ENCODE measurements around the gene SEPTIN5. TPM values are rescaled to one million over a fixed set of nuclear protein-coding genes. Genes with fewer than 3 reads are reported as not detected.

The SEPTIN5 gene
- polyA plus RNA-seq, 2 of the 4 experiments (the other 2 are of a cell fraction): 4.6 to 12.6 TPM

- ChIA-PET CTCF (interaction anchor here (4.7 to 11.1 kb wide), 2 partner anchors 8 to 18 kb away, joined by 32 to 86 read pairs; no protein-coding TSS in a partner anchor), POLR2A (no interaction called here)
- H3K4me1 ChIP-seq: peaks cover 18% of the 10 kb centered on the region
- no peak overlapping the region for H3K27ac ChIP-seq
- 75% methylated on average over 12 of the region's 15 CpGs for WGBS (ENCODE audit: missing lambda C conversion rate)
- DNase-seq (ENCODE audit: low read depth in 1 of 2, low spot score in 1 of 2) (no peak), FAIRE-seq (no peak), ATAC-seq (no peak)
- no peak overlapping the region for H3K4me3 ChIP-seq
- H3K9me3 ChIP-seq: no peaks in the 10 kb centered on the region
- no peak overlapping the region for H3K4me2 ChIP-seq
- no peak for TF ChIP-seq JUNB (IDR thresholded peaks at IDR 0.05)
- TF ChIP-seq NPAS2 (CRISPR knock-in tag; IDR thresholded peaks at IDR 0.05; ENCODE audit: borderline replicate concordance): no peak
- TF ChIP-seq FOSB (CRISPR knock-in tag; IDR thresholded peaks at IDR 0.05): no peak
- TF ChIP-seq, protein P1, sequence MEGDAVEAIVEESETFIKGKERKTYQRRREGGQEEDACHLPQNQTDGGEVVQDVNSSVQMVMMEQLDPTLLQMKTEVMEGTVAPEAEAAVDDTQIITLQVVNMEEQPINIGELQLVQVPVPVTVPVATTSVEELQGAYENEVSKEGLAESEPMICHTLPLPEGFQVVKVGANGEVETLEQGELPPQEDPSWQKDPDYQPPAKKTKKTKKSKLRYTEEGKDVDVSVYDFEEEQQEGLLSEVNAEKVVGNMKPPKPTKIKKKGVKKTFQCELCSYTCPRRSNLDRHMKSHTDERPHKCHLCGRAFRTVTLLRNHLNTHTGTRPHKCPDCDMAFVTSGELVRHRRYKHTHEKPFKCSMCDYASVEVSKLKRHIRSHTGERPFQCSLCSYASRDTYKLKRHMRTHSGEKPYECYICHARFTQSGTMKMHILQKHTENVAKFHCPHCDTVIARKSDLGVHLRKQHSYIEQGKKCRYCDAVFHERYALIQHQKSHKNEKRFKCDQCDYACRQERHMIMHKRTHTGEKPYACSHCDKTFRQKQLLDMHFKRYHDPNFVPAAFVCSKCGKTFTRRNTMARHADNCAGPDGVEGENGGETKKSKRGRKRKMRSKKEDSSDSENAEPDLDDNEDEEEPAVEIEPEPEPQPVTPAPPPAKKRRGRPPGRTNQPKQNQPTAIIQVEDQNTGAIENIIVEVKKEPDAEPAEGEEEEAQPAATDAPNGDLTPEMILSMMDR (IDR thresholded peaks at IDR 0.05): no peak
- TF ChIP-seq USF2 (IDR thresholded peaks at IDR 0.05): no peak
- no peak for TF ChIP-seq SMC3 (IDR thresholded peaks at IDR 0.05)
- TF ChIP-seq MAZ (IDR thresholded peaks at IDR 0.05; ENCODE audit: borderline replicate concordance, low read depth, low read length): no peak
- TF ChIP-seq, protein P2, sequence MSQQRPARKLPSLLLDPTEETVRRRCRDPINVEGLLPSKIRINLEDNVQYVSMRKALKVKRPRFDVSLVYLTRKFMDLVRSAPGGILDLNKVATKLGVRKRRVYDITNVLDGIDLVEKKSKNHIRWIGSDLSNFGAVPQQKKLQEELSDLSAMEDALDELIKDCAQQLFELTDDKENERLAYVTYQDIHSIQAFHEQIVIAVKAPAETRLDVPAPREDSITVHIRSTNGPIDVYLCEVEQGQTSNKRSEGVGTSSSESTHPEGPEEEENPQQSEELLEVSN (IDR thresholded peaks at IDR 0.05; ENCODE audit: borderline replicate concordance, low read depth): no peak
- no peak for TF ChIP-seq KDM5A (IDR thresholded peaks at IDR 0.05)
- no peak for TF ChIP-seq BCL3 (IDR thresholded peaks at IDR 0.05)
- no peak for TF ChIP-seq GATA3 (IDR thresholded peaks at IDR 0.05; ENCODE audit: borderline replicate concordance)
- no peak for TF ChIP-seq FOXS1 (CRISPR knock-in tag; IDR thresholded peaks at IDR 0.05)
Measured at GRCh38 chr22:19748991-19749664, 34.8 kb downstream of the SEPTIN5 start.

- FAIRE-seq (no peak), ATAC-seq (no peak), DNase-seq (ENCODE audit: low read depth in 1 of 2, low spot score in 1 of 2) (no peak)
- POLR2A ChIA-PET: no interaction called here
- no peaks in the 10 kb centered on the region for H3K9me3 ChIP-seq
- WGBS (ENCODE audit: missing lambda C conversion rate): 100% methylated on average over 1 of the region's 12 CpGs
- no peak for TF ChIP-seq USF2 (IDR thresholded peaks at IDR 0.05)
- no peak for TF ChIP-seq EHF (CRISPR knock-in tag; IDR thresholded peaks at IDR 0.05)
- TF ChIP-seq MYC (IDR thresholded peaks at IDR 0.05; ENCODE audit: borderline replicate concordance, low read length): no peak
- no peak for TF ChIP-seq FOSL2 (IDR thresholded peaks at IDR 0.05)
- TF ChIP-seq FOSL2 (CRISPR knock-in tag; IDR thresholded peaks at IDR 0.05): no peak
- no peak for TF ChIP-seq KDM5A (IDR thresholded peaks at IDR 0.05)
- no peak for TF ChIP-seq CBX2 (IDR thresholded peaks at IDR 0.05; ENCODE audit: borderline replicate concordance, low read depth)
- TF ChIP-seq MAZ (IDR thresholded peaks at IDR 0.05; ENCODE audit: borderline replicate concordance, low read depth, low read length): no peak
- no peak for TF ChIP-seq SMC3 (IDR thresholded peaks at IDR 0.05)
- no peak for TF ChIP-seq ZSCAN20 (CRISPR knock-in tag; IDR thresholded peaks at IDR 0.05)
- no peak for TF ChIP-seq FOSB (CRISPR knock-in tag; IDR thresholded peaks at IDR 0.05)
- TF ChIP-seq PHF8 (IDR thresholded peaks at IDR 0.05; ENCODE audit: borderline replicate concordance, low read depth): no peak
- no peak for TF ChIP-seq POLR2A (IDR thresholded peaks at IDR 0.05; ENCODE audit: low read length)
- TF ChIP-seq TP53 (CRISPR knock-in tag; IDR thresholded peaks at IDR 0.05): no peak
- CTCF ChIA-PET: interaction anchor here (0.6 to 6.0 kb wide), 2 partner anchors 19 to 51 kb away, joined by 3 to 44 read pairs; no protein-coding TSS in a partner anchor
- peak overlapping the region in 1 of 2 experiments; percentile 82; a peak in 2 of 6 replicates for H3K27ac ChIP-seq
- H3K4me3 ChIP-seq: no peak overlapping the region
- H3K4me2 ChIP-seq: no peak overlapping the region
- H3K4me1 ChIP-seq: peaks cover 18% of the 10 kb centered on the region
Measured at GRCh38 chr22:19749876-19750275, 35.6 kb downstream of the SEPTIN5 start.

Measured in A549 (cell line).